ENCODE data around the gene AVPR1B.

Gene AVPR1B

GRCh38 chr1:206107168-206107544 is 10.0 kb downstream of the AVPR1B start:
- no peaks in the 10 kb centered on the region for H3K27me3 ChIP-seq
- H3K4me1 ChIP-seq (ENCODE audit: control insufficient read depth in 1 of 2, insufficient read depth in 1 of 2, low read depth in 1 of 2, low read length in 1 of 2): peaks cover 6 to 7% of the 10 kb centered on the region in 2 experiments
- H3K9me3 ChIP-seq: no peaks in the 10 kb centered on the region
- H3K4me3 ChIP-seq (ENCODE audit: low read depth in 1 of 2, low read length in 1 of 2): no peak overlapping the region
- no peak overlapping the region for H3K27ac ChIP-seq
- no peak for TF ChIP-seq CTCF (IDR thresholded peaks at IDR 0.05)
- H3K36me3 ChIP-seq: no peaks in the 10 kb centered on the region

GRCh38 chr1:206106328-206107167 is 10.6 kb downstream of the AVPR1B start:
- no peak overlapping the region for H3K27ac ChIP-seq
- H3K4me1 ChIP-seq (ENCODE audit: control insufficient read depth in 1 of 2, insufficient read depth in 1 of 2, low read depth in 1 of 2, low read length in 1 of 2): peaks cover 12 to 13% of the 10 kb centered on the region in 2 experiments
- H3K9me3 ChIP-seq: no peaks in the 10 kb centered on the region
- H3K27me3 ChIP-seq: no peaks in the 10 kb centered on the region
- no peaks in the 10 kb centered on the region for H3K36me3 ChIP-seq
- peak; percentile 68 for TF ChIP-seq CTCF (IDR thresholded peaks at IDR 0.05)
- H3K4me3 ChIP-seq (ENCODE audit: low read depth in 1 of 2, low read length in 1 of 2): no peak overlapping the region

GRCh38 chr1:206105464-206105995 is 11.7 kb downstream of the AVPR1B start:
- Histone ChIP-seq H3K9me3 (no peaks in the 10 kb centered on the region), H3K36me3 (no peaks in the 10 kb centered on the region), H3K4me1 (ENCODE audit: control insufficient read depth in 1 of 2, insufficient read depth in 1 of 2, low read depth in 1 of 2, low read length in 1 of 2) (peaks cover 22 to 23% of the 10 kb centered on the region in 2 experiments), H3K27ac (no peak overlapping the region), H3K4me3 (ENCODE audit: low read depth in 1 of 2, low read length in 1 of 2) (no peak overlapping the region), H3K27me3 (no peaks in the 10 kb centered on the region)
- TF ChIP-seq CTCF (IDR thresholded peaks at IDR 0.05): no peak

- no peaks in the 10 kb centered on the region for H3K9me3 ChIP-seq
- no peaks in the 10 kb centered on the region for H3K36me3 ChIP-seq
- H3K27me3 ChIP-seq: no peaks in the 10 kb centered on the region
- H3K4me3 ChIP-seq (ENCODE audit: low read depth in 1 of 2, low read length in 1 of 2): no peak overlapping the region
- no peak overlapping the region for H3K27ac ChIP-seq
- H3K4me1 ChIP-seq (ENCODE audit: control insufficient read depth in 1 of 2, insufficient read depth in 1 of 2, low read depth in 1 of 2, low read length in 1 of 2): peaks cover 30 to 32% of the 10 kb centered on the region in 2 experiments
- no peak for TF ChIP-seq CTCF (IDR thresholded peaks at IDR 0.05)
Observed at GRCh38 chr1:206103979-206104378, 13.2 kb downstream of the AVPR1B start.

- Histone ChIP-seq H3K4me3 (ENCODE audit: low read depth in 1 of 2, low read length in 1 of 2) (no peak overlapping the region), H3K27ac (peak overlapping the region; percentile 47), H3K36me3 (no peaks in the 10 kb centered on the region), H3K9me3 (no peaks in the 10 kb centered on the region), H3K4me1 (ENCODE audit: control insufficient read depth in 1 of 2, insufficient read depth in 1 of 2, low read depth in 1 of 2, low read length in 1 of 2) (peaks cover 46 to 48% of the 10 kb centered on the region in 2 experiments), H3K27me3 (no peaks in the 10 kb centered on the region)
- TF ChIP-seq CTCF (IDR thresholded peaks at IDR 0.05): no peak
Observed at GRCh38 chr1:206102292-206102936, 14.8 kb downstream of the AVPR1B start.
